ENCODE data around the gene SEL1L3.

- no peak for TF ChIP-seq CTCF (IDR thresholded peaks at IDR 0.05)
- no peak for TF ChIP-seq POLR2A (IDR thresholded peaks at IDR 0.05)
Observed at GRCh38 chr4:25697516-25697915, 165.3 kb downstream of the SEL1L3 start.
